SH-SY5Y (cell line): ENCODE data around the gene NACC2.

Experiments
- GATA2 ChIP-seq: IDR thresholded peaks from 2 replicates; pipeline ENCODE4 v1.6.1; 2011; ENCODE audit warnings: mild to moderate bottlenecking, low read depth, low read length
- GATA3 ChIP-seq: IDR thresholded peaks from 2 replicates; pipeline ENCODE4 v1.6.1; 2011; ENCODE audit warnings: low read depth, mild to moderate bottlenecking, low read length, moderate library complexity

DNA sequence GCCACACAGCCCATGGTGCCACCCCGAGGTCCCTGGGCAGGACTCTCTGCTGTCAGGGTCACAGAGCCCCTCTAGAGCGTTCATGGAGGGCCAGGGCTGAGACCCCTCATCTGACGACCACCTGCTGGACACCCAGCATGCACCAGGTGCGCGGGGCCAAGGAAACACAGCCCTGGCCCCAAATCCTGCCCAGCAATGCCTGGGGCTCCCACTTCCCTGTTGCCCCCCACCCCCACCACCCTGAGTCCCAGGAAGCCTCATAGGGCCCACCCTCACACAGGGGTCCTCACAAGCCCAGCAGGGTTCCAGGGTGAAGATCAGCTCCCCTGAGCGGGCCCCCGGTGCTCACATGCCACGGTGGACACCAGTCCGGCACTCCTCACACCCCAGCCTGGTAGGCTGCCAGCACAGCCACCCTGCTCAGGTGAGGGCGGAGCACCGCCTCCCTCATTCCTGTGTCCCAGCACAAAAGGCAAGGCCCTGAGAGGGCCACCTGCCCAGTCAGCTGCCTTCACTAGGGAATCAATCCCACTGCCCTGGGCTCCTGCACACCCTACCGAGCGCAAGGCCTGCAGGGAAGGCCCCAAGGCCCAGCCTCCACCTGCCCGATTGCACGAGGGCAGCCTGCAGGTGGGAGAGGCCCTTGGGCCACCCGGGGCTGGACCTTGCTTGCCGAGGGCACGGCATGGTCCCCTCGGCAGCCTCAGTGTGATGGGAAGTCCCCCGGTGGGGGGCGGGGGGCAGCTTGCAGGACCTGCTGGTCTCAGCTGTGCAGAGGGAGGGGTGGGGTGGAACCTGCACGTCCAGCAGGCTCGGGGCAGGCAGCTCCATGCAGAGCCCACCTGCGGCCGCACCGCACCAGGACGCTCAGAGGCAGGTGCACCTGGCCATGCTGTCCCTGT, 77.5 kb downstream of the NACC2 start:
- TF ChIP-seq GATA2 = no peak
- TF ChIP-seq GATA3 = no peak
